ENCODE measurements around the gene GANAB. TPM values are rescaled to one million over a fixed set of nuclear protein-coding genes. Genes with fewer than 3 reads are reported as not detected.

Gene GANAB
- total RNA-seq, 1 donor from 2014 or later: 213 TPM

GRCh38 chr11:62601122-62601371, 45.4 kb downstream of the GANAB start:
- TF ChIP-seq, protein P1, sequence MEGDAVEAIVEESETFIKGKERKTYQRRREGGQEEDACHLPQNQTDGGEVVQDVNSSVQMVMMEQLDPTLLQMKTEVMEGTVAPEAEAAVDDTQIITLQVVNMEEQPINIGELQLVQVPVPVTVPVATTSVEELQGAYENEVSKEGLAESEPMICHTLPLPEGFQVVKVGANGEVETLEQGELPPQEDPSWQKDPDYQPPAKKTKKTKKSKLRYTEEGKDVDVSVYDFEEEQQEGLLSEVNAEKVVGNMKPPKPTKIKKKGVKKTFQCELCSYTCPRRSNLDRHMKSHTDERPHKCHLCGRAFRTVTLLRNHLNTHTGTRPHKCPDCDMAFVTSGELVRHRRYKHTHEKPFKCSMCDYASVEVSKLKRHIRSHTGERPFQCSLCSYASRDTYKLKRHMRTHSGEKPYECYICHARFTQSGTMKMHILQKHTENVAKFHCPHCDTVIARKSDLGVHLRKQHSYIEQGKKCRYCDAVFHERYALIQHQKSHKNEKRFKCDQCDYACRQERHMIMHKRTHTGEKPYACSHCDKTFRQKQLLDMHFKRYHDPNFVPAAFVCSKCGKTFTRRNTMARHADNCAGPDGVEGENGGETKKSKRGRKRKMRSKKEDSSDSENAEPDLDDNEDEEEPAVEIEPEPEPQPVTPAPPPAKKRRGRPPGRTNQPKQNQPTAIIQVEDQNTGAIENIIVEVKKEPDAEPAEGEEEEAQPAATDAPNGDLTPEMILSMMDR (IDR thresholded peaks at IDR 0.05; ENCODE audit: partially characterized antibody, unreplicated experiment): no peak
- Mint-ChIP-seq H3K9me3 (ENCODE audit: unreplicated experiment) (peaks cover 28% of the 10 kb centered on the region), H3K4me1 (ENCODE audit: low read depth, unreplicated experiment) (peaks cover 23% of the 10 kb centered on the region), H3K36me3 (ENCODE audit: unreplicated experiment) (peaks cover 8% of the 10 kb centered on the region), H3K4me3 (ENCODE audit: unreplicated experiment) (peak overlapping the region; percentile 99), H3K27me3 (ENCODE audit: unreplicated experiment) (peaks cover 27% of the 10 kb centered on the region), H3K27ac (ENCODE audit: unreplicated experiment) (peak overlapping the region; percentile 93)
- no peak for DNase-seq

- H3K27ac Mint-ChIP-seq (ENCODE audit: unreplicated experiment): peak overlapping the region; percentile 93
- DNase-seq: no peak
- TF ChIP-seq, protein P1 (IDR thresholded peaks at IDR 0.05; ENCODE audit: partially characterized antibody, unreplicated experiment): no peak
- peak overlapping the region; percentile 99 for H3K4me3 Mint-ChIP-seq (ENCODE audit: unreplicated experiment)
- H3K27me3 Mint-ChIP-seq (ENCODE audit: unreplicated experiment): peaks cover 27% of the 10 kb centered on the region
- H3K9me3 Mint-ChIP-seq (ENCODE audit: unreplicated experiment): peaks cover 28% of the 10 kb centered on the region
- peaks cover 8% of the 10 kb centered on the region for H3K36me3 Mint-ChIP-seq (ENCODE audit: unreplicated experiment)
- H3K4me1 Mint-ChIP-seq (ENCODE audit: low read depth, unreplicated experiment): peaks cover 23% of the 10 kb centered on the region
Measured at GRCh38 chr11:62600367-62601121, 45.9 kb downstream of the GANAB start.

DNA sequence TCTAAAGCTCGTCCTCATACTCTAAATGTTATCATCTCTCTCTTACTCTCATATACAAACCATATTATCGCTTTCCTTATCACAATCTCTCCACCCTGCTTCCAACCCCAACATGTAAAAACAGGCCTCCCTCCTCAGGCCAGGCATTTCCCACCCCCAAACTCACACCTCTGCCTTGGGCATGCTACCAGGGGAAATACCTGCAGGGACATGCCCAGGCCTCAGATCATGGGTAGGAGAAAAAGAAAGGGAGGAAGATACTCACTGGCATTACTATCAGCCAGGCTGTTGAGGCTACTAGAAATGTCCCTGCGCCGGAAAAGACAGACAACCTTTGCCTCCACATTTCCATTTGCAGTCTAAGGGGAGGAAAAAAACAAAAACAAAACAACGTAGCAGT, 46.5 kb downstream of the GANAB start:
- peak overlapping the region; percentile 93 for H3K27ac Mint-ChIP-seq (ENCODE audit: unreplicated experiment)
- peaks cover 23% of the 10 kb centered on the region for H3K4me1 Mint-ChIP-seq (ENCODE audit: low read depth, unreplicated experiment)
- peaks cover 8% of the 10 kb centered on the region for H3K36me3 Mint-ChIP-seq (ENCODE audit: unreplicated experiment)

GRCh38 chr11:62599069-62599696, 47.2 kb downstream of the GANAB start:
- Mint-ChIP-seq H3K27ac (ENCODE audit: unreplicated experiment) (peak overlapping the region; percentile 93), H3K27me3 (ENCODE audit: unreplicated experiment) (peaks cover 25% of the 10 kb centered on the region), H3K4me3 (ENCODE audit: unreplicated experiment) (peak overlapping the region; percentile 99), H3K4me1 (ENCODE audit: low read depth, unreplicated experiment) (peaks cover 23% of the 10 kb centered on the region), H3K9me3 (ENCODE audit: unreplicated experiment) (peaks cover 32% of the 10 kb centered on the region), H3K36me3 (ENCODE audit: unreplicated experiment) (peaks cover 8% of the 10 kb centered on the region)
- TF ChIP-seq, protein P1 (IDR thresholded peaks at IDR 0.05; ENCODE audit: partially characterized antibody, unreplicated experiment): no peak
- DNase-seq: peak; percentile 92

More for the DNA sequence above, 46.5 kb downstream of the GANAB start:
- DNase-seq: no peak
- TF ChIP-seq, protein P1 (IDR thresholded peaks at IDR 0.05; ENCODE audit: partially characterized antibody, unreplicated experiment): no peak
- H3K4me3 Mint-ChIP-seq (ENCODE audit: unreplicated experiment): peak overlapping the region; percentile 99
- peaks cover 27% of the 10 kb centered on the region for H3K27me3 Mint-ChIP-seq (ENCODE audit: unreplicated experiment)
- peaks cover 32% of the 10 kb centered on the region for H3K9me3 Mint-ChIP-seq (ENCODE audit: unreplicated experiment)

GRCh38 chr11:62595124-62595523, 51.3 kb downstream of the GANAB start:
- Mint-ChIP-seq H3K27ac (ENCODE audit: unreplicated experiment) (no peak overlapping the region), H3K4me1 (ENCODE audit: low read depth, unreplicated experiment) (peaks cover 32% of the 10 kb centered on the region), H3K9me3 (ENCODE audit: unreplicated experiment) (peaks cover 36% of the 10 kb centered on the region), H3K27me3 (ENCODE audit: unreplicated experiment) (peaks cover 7% of the 10 kb centered on the region), H3K36me3 (ENCODE audit: unreplicated experiment) (no peaks in the 10 kb centered on the region), H3K4me3 (ENCODE audit: unreplicated experiment) (no peak overlapping the region)
- DNase-seq: no peak
- TF ChIP-seq, protein P1 (IDR thresholded peaks at IDR 0.05; ENCODE audit: partially characterized antibody, unreplicated experiment): no peak

Measured in glutamatergic neuron (in vitro differentiated cells).